Small intestine (tissue), 7 donors: ENCODE results near the gene HMHB1. TPM values are rescaled to one million over a fixed set of nuclear protein-coding genes. Genes with fewer than 3 reads are reported as not detected.

Experiments
- DNase-seq, 2 donors: peaks; one replicate each; pipeline versions ENCODE4 v3.0.0 to v3.0.0-alpha.2; 2013
- FAIRE-seq: peaks from 2 replicates; lab custom pipeline; 2012; peaks lifted over from hg19 to GRCh38; lab: Jason Lieb, UNC
- H3K27ac ChIP-seq, 3 donors: one replicate each; pipeline ENCODE4 v1.5.1; 2013; ENCODE audit warnings: low read length in 2 of 3, mild to moderate bottlenecking in 2 of 3, control low read depth in 1 of 3, inconsistent platforms in 1 of 3, low read depth in 1 of 3, moderate library complexity in 1 of 3
- H3K27me3 ChIP-seq, 3 donors: one replicate each; pipeline ENCODE4 v1.6.1; 2013; ENCODE audit warnings: low read length in 3 of 3, inconsistent platforms in 1 of 3; ENCODE audit not compliant: control insufficient read depth in 3 of 3, insufficient read depth in 3 of 3
- H3K36me3 ChIP-seq, 3 donors: one replicate each; pipeline ENCODE4 v1.6.1; 2013; ENCODE audit warnings: low read length in 3 of 3, inconsistent platforms in 1 of 3, low read depth in 1 of 3, mild to moderate bottlenecking in 1 of 3, moderate library complexity in 1 of 3; ENCODE audit not compliant: control insufficient read depth in 3 of 3, insufficient read depth in 2 of 3
- H3K4me1 ChIP-seq, 3 donors: one replicate each; pipeline ENCODE4 v1.6.1; 2013; ENCODE audit warnings: low read length in 2 of 3, inconsistent platforms in 1 of 3, low read depth in 1 of 3, mild to moderate bottlenecking in 1 of 3, moderate library complexity in 1 of 3; ENCODE audit not compliant: control insufficient read depth in 3 of 3, insufficient read depth in 2 of 3
- H3K4me3 ChIP-seq, 3 donors: one replicate each; pipeline ENCODE4 v1.5.1; 2013; ENCODE audit warnings: low read length in 3 of 3, control low read depth in 1 of 3, inconsistent platforms in 1 of 3, low read depth in 1 of 3, mild to moderate bottlenecking in 1 of 3, moderate library complexity in 1 of 3
- H3K9me3 ChIP-seq, 2 donors: one replicate each; pipeline ENCODE4 v1.6.1; 2013; ENCODE audit warnings: low read depth in 1 of 2, low read length in 1 of 2; ENCODE audit not compliant: control insufficient read depth in 2 of 2, insufficient read depth in 1 of 2
- WGBS, 3 donors: extraction: QIAGEN DNeasy Blood & Tissue Kit; methylation state at CpG; one replicate each; pipeline ENCODE4 v1.1.7; 2013; 5-methylcytosine and 5-hydroxymethylcytosine counted together
- polyA plus RNA-seq, 4 donors: library from polyadenylated mRNA; stranded (reverse) in 3 of 4; unstranded in 1 of 4; fragments of 200-250 nt in 3 of 4; fragments of 120-200 nt in 1 of 4; gene quantifications; one replicate each; pipeline versions ENCODE4 v1.2.1 to v1.2.3, GENCODE V29; 2013
- donor health status: healthy with polysubstance abuse.
- donor health status: control.
- donor health status: control.
- donor health status: Bipolar disorder and iron deficiency.
- donor health status: healthy.

HMHB1 gene
- polyA plus RNA-seq, 4 donors, result not detected

DNA sequence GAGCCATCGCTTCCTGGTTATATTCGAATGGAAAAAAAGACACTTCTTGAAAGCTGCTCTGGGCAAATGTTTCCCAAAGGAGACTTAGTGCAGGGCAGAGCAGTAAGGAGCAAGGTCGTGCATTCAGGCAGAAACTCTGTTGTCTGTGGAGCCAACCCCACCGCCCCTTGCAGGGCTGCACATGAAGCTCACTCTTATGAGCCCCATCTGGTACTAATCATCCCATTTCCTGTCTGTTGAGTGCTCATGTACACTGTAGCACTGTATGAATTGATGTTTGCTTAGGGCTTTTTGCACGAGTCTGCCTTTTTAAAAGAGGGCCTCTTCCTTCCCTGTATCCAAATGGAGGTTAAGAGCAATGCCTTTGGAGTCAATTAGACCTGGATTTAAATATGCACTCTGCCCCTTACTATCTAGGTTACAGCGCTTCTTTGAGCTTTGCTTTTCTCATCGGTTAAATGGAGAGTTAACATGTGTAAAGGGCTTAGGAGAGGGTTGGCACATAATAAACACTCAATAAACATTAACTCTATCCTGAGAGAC, 25.4 kb downstream of the HMHB1 start:
- Histone ChIP-seq H3K27ac (no peak overlapping the region), H3K4me3 (no peak overlapping the region), H3K27me3 (no peaks in the 10 kb centered on the region), H3K9me3 (no peaks in the 10 kb centered on the region), H3K4me1 (no peaks in the 10 kb centered on the region), H3K36me3 (no peaks in the 10 kb centered on the region)
- FAIRE-seq (no peak), DNase-seq (peak; percentile 21 to 22)
- 54 to 63% (median 58%) methylated on average over 7 of the region's 7 CpGs for WGBS, 3 donors

DNA sequence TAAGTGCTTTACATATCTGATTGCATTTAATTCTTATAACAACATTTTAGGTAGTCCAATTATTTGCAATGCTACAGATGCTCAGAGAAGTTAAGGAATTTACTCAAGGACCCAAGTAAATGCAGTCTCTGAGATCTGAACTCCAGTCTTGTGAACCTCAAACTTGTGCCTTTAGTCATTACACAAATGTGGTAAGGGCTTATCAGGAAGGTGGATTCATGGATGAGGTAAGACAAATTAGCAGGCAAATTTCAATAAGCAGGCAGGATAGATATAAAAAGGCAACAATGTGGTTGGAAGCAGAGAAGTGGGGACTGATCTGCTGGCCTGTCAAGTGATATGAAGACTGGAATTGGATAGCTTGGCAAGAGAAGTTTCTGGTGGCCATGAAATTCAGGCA, 29.5 kb downstream of the HMHB1 start:
- no peaks in the 10 kb centered on the region for H3K4me1 ChIP-seq
- H3K9me3 ChIP-seq, result no peaks in the 10 kb centered on the region
- no peaks in the 10 kb centered on the region for H3K27me3 ChIP-seq
- no peak for DNase-seq
- H3K27ac ChIP-seq, result no peak overlapping the region
- H3K36me3 ChIP-seq, result no peaks in the 10 kb centered on the region
- FAIRE-seq, result no peak
- no peak overlapping the region for H3K4me3 ChIP-seq

DNA sequence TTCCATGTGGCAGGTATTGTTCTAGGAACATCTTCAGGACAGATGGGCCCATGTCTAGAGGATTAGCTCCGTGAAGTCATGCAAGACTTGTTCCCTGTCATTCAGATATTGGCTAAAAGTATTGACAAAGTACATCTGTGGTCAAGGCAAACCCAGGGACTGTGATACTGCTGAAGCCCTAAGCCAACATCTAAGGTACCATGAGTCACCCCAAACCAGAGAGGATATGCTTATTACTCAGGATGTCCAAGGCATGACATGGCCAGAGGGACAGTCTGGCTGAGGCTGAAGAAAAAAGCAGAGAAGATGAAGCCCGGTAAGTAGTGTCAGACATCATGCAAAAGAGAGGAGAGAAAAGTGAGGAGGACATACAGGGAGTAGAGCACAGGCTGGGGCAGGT, 31.0 kb downstream of the HMHB1 start:
- H3K27me3 ChIP-seq, result no peaks in the 10 kb centered on the region
- no peaks in the 10 kb centered on the region for H3K4me1 ChIP-seq
- H3K9me3 ChIP-seq, result no peaks in the 10 kb centered on the region
- no peak for FAIRE-seq
- no peaks in the 10 kb centered on the region for H3K36me3 ChIP-seq
- 89 to 94% (median 93%) methylated on average over 2 of the region's 2 CpGs for WGBS, 3 donors
- no peak overlapping the region for H3K27ac ChIP-seq
- no peak for DNase-seq
- no peak overlapping the region for H3K4me3 ChIP-seq

DNA sequence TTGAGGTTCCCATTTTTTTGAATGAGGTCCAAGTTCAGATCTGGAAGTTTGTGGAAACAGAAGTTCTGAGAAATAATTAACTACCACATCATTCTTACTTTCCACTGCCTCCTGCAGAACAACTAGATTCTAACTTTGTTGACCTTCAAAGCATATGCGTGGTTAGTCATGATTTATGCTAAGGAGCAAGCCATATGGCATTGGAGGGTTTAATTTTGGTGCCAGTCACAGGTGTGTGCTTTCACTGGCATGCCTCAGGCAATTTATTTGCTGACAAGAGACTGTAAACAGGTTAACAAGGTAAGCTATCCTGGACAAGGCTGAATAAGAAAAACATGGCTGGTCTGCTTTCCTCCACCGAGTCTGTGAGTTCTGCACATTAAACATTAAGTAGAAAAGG, 31.5 kb downstream of the HMHB1 start:
- no peaks in the 10 kb centered on the region for H3K4me1 ChIP-seq
- DNase-seq (no peak), FAIRE-seq (no peak)
- no peak overlapping the region for H3K27ac ChIP-seq
- 45 to 69% (median 53%) methylated on average over 2 of the region's 2 CpGs for WGBS, 3 donors
- H3K9me3 ChIP-seq, result no peaks in the 10 kb centered on the region
- no peaks in the 10 kb centered on the region for H3K27me3 ChIP-seq
- H3K36me3 ChIP-seq, result no peaks in the 10 kb centered on the region
- no peak overlapping the region for H3K4me3 ChIP-seq

DNA sequence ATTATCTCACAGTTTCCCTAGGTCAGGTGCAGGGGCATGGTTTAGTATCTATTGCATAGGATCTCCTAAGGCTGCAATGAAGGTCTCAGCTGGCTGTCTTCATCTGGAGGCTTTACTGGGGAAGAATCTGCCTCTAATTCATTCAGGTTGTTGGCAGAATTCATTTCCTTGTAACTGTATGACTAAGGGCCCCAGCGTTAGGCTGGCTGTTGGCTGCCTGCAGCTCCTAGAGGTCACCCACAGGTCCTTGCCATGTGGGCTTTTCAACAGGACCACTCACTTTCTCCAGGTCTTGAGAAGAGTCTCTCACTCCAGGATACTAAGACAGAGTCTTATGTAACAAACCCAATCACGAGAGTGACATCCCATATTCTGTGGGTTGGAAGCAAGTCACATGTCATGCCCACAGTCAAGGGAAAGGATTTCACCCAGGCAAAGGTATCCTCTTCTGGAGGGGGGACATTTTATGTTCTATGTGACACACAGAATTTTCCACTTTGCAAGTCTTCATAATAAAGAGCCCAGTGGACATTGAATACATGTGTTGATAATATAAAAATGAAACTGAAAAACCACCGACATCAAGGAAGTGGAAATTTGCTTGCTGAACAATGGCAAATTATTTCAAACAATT, 38.2 kb downstream of the HMHB1 start:
- Histone ChIP-seq H3K36me3 (no peaks in the 10 kb centered on the region), H3K4me1 (no peaks in the 10 kb centered on the region), H3K9me3 (no peaks in the 10 kb centered on the region), H3K4me3 (no peak overlapping the region), H3K27ac (no peak overlapping the region), H3K27me3 (no peaks in the 10 kb centered on the region)
- FAIRE-seq (no peak), DNase-seq (no peak)
- 16 to 38% (median 27%) methylated on average over 3 of the region's 3 CpGs for WGBS, 3 donors

DNA sequence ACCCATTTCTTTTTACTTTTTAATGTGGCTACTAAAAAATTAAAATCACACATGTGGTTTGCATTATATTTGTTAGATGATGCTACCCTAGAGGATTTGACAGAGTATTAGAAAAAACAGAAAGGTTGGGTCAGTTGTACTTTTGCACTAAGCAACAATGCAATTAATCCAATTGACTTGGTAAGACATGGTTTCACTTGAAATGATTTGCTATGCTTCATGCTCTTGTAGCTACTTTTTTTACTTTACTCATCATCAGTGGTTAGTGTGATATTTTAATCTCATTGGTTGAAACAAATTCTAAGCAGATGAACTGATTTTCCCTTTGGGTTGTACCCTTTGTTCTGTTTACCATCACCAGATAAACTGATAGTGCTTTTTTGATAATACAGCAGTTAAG, 39.4 kb downstream of the HMHB1 start:
- Histone ChIP-seq H3K9me3 (no peaks in the 10 kb centered on the region), H3K27ac (no peak overlapping the region), H3K36me3 (no peaks in the 10 kb centered on the region), H3K27me3 (no peaks in the 10 kb centered on the region), H3K4me1 (no peaks in the 10 kb centered on the region), H3K4me3 (no peak overlapping the region)
- no peak for DNase-seq
- no peak for FAIRE-seq

DNA sequence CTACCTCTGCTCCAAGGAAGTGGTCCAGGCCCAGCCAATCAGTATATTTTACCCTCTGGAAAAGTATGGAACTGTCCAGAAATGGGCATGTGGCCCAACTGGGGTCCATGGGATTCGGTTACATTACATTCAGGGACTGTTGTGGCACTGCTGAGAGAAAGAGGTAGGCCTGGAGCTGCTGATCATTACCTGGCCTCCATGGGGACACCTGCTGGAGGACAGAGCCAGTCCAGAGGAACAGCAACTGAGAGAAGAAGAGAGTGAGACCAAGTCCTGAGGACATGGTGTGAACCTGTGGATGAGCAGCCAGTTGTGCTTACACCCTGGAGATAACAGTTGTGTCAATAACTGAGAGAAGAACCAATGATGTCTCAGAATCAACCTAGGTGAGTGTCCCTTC, 48.2 kb downstream of the HMHB1 start:
- no peak for FAIRE-seq
- Histone ChIP-seq H3K4me1 (no peaks in the 10 kb centered on the region), H3K27ac (no peak overlapping the region), H3K9me3 (no peaks in the 10 kb centered on the region), H3K4me3 (no peak overlapping the region), H3K36me3 (no peaks in the 10 kb centered on the region), H3K27me3 (no peaks in the 10 kb centered on the region)
- DNase-seq, result peak in 1 of 2 donors; percentile 1
- 82 to 90% (median 83%) methylated on average over 1 of the region's 1 CpG for WGBS, 3 donors

DNA sequence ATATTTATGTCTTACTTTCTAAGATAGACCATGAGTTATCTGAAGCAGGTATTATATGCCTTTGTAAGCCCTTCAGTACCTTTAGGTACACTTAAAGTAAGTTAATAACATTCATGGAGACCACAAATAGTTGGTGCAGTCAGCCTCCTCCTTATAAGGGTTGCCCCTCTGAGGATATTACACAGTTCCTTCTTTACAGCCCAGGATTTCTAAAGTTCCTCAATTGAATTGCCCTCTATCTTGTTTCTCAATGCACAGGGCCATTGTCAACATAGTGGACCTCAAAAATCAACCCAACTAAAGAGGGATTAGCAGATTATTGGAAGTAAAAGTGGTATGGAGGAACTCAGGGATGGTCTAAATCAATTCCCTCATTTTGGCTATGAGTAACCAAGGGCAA, 50.3 kb downstream of the HMHB1 start:
- Histone ChIP-seq H3K4me3 (no peak overlapping the region), H3K36me3 (no peaks in the 10 kb centered on the region), H3K27me3 (no peaks in the 10 kb centered on the region), H3K9me3 (no peaks in the 10 kb centered on the region), H3K27ac (no peak overlapping the region), H3K4me1 (no peaks in the 10 kb centered on the region)
- DNase-seq, result no peak
- no peak for FAIRE-seq

DNA sequence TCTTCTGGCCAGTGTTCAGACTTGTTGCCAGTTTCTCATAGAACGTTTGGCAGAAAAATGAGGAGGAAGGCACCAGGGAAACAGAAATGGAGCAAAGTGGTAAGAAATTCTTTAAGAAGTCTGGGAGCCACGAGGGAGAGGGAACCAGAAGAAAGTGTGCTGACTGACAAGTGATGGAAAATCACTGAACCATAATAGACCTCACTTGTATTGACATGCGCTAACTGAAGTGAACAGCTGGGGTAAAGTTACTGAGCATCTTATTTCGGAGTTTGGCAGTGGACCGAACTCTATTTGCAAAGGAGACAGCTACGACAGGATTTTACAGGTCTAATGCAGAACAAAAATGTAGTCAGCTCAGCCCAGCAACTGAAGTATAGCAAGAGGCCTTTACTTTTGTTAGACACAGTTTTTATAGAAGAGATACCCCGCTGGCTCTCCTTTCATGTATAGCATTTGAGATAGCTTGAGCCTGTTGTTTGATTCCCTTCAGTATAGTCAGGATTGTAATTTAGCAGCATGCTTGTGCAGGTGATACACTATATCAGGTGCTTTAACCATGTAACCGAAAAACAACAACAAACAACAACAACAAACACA, 53.6 kb downstream of the HMHB1 start:
- FAIRE-seq, result no peak
- no peak for DNase-seq
- 71 to 75% (median 75%) methylated on average over 8 of the region's 8 CpGs for WGBS, 3 donors
- H3K36me3 ChIP-seq, result no peaks in the 10 kb centered on the region
- H3K4me3 ChIP-seq, result no peak overlapping the region
- no peaks in the 10 kb centered on the region for H3K9me3 ChIP-seq
- H3K4me1 ChIP-seq, result no peaks in the 10 kb centered on the region
- no peak overlapping the region for H3K27ac ChIP-seq
- no peaks in the 10 kb centered on the region for H3K27me3 ChIP-seq
